Measurements from ENCODE around the gene JPH3. TPM values are rescaled to one million over a fixed set of nuclear protein-coding genes. Genes with fewer than 3 reads are reported as not detected.
A peak's percentile ranks its signal among the peaks of the same experiment; 100 is the strongest.

The JPH3 gene
- total RNA-seq, 2 experiments from 2014 or later: 0.14 to 0.19 TPM

DNA sequence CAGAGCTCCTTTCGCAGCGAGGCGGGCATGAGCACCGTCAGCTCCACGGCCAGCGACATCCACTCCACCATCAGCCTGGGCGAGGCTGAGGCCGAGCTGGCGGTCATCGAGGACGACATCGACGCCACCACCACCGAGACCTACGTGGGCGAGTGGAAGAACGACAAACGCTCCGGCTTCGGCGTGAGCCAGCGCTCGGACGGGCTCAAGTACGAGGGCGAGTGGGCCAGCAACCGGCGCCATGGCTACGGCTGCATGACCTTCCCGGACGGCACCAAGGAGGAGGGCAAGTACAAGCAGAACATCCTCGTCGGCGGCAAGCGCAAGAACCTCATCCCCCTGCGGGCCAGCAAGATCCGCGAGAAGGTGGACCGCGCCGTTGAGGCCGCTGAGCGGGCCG, 42.3 kb downstream of the JPH3 start:
- Mint-ChIP-seq H3K27me3 (no peaks in the 10 kb centered on the region), H3K4me1 (no peaks in the 10 kb centered on the region), H3K4me3 (no peak overlapping the region), H3K36me3 (ENCODE audit: low read depth) (no peaks in the 10 kb centered on the region), H3K9me3 (ENCODE audit: low read depth) (no peaks in the 10 kb centered on the region), H3K27ac (no peak overlapping the region)
- ATAC-seq: no peak
- ChIA-PET POLR2A (no interaction called here), CTCF (interaction anchor here (1.4 kb wide), 1 partner anchor 9 kb away, joined by 4 read pairs; no protein-coding TSS in a partner anchor)
- no peak for DNase-seq
- intact Hi-C loops (cut with DNase I, micrococcal nuclease): no loop called here

- H3K27me3 Mint-ChIP-seq: no peaks in the 10 kb centered on the region
- no peaks in the 10 kb centered on the region for H3K36me3 Mint-ChIP-seq (ENCODE audit: low read depth)
- no peak overlapping the region for H3K4me3 Mint-ChIP-seq
- ChIA-PET POLR2A (no interaction called here), CTCF (interaction anchor here (1.0 kb wide), 1 partner anchor 9 kb away, joined by 4 read pairs; no protein-coding TSS in a partner anchor)
- intact Hi-C loops (cut with DNase I, micrococcal nuclease): no loop called here
- no peaks in the 10 kb centered on the region for H3K9me3 Mint-ChIP-seq (ENCODE audit: low read depth)
- DNase-seq (no peak), ATAC-seq (no peak)
- no peaks in the 10 kb centered on the region for H3K4me1 Mint-ChIP-seq
- no peak overlapping the region for H3K27ac Mint-ChIP-seq
These were observed 43.5 kb downstream of the JPH3 start for GRCh38 chr16:87645802-87646201.

- DNase-seq: no peak
- no peaks in the 10 kb centered on the region for H3K9me3 Mint-ChIP-seq (ENCODE audit: low read depth)
- intact Hi-C loops (cut with DNase I, micrococcal nuclease): no loop called here
- H3K27me3 Mint-ChIP-seq: no peaks in the 10 kb centered on the region
- no peak overlapping the region for H3K27ac Mint-ChIP-seq
- no peak for ATAC-seq
- CTCF ChIA-PET: interaction anchor here (0.6 to 1.0 kb wide), 2 partner anchors 11 to 98 kb away, joined by 4 read pairs; no protein-coding TSS in a partner anchor
- no peaks in the 10 kb centered on the region for H3K4me1 Mint-ChIP-seq
- POLR2A ChIA-PET: interaction anchor here (0.5 kb wide), 1 partner anchor 581 kb away, joined by 5 read pairs; no protein-coding TSS in a partner anchor
- no peaks in the 10 kb centered on the region for H3K36me3 Mint-ChIP-seq (ENCODE audit: low read depth)
- H3K4me3 Mint-ChIP-seq: no peak overlapping the region
These were observed 45.3 kb downstream of the JPH3 start for GRCh38 chr16:87647431-87648185.

DNA sequence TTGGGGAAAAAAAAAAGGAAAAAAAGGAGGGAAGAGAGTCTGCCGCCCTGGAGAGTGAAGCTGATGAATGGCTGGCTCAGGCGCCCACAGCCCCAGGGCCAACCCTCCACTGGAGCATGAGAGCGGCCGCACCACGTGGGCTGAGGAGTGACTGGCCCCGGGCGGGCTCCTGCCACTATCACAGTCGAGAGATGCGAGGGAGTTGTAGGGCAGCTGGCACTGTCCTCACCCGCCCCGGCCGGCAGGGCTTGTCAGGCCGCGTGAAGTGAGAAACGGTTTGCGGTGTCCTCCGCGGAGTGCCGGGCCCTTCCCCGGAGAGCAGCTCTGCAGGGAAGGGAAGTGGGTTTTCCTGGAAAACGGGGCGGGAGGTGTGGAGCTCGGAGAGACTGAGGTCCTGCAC, 45.9 kb downstream of the JPH3 start:
- CTCF ChIA-PET: interaction anchor here (1.0 kb wide), 1 partner anchor 11 kb away, joined by 4 read pairs; no protein-coding TSS in a partner anchor
- POLR2A ChIA-PET: no interaction called here

GRCh38 chr16:87648698-87649487, 46.6 kb downstream of the JPH3 start:
- no peak for DNase-seq
- no peak for ATAC-seq
- intact Hi-C loops (cut with DNase I, micrococcal nuclease): no loop called here
- Mint-ChIP-seq H3K4me1 (no peaks in the 10 kb centered on the region), H3K27me3 (no peaks in the 10 kb centered on the region), H3K27ac (no peak overlapping the region), H3K36me3 (ENCODE audit: low read depth) (no peaks in the 10 kb centered on the region), H3K4me3 (no peak overlapping the region), H3K9me3 (ENCODE audit: low read depth) (no peaks in the 10 kb centered on the region)
- CTCF ChIA-PET: interaction anchor here (1.0 to 2.5 kb wide), 2 partner anchors 12 kb away, joined by 4 to 9 read pairs; no protein-coding TSS in a partner anchor
- POLR2A ChIA-PET: no interaction called here

More for the DNA sequence above, 45.9 kb downstream of the JPH3 start:
- Mint-ChIP-seq H3K4me1 (no peaks in the 10 kb centered on the region), H3K27ac (no peak overlapping the region), H3K9me3 (ENCODE audit: low read depth) (no peaks in the 10 kb centered on the region), H3K27me3 (no peaks in the 10 kb centered on the region), H3K36me3 (ENCODE audit: low read depth) (no peaks in the 10 kb centered on the region), H3K4me3 (no peak overlapping the region)
- DNase-seq: no peak
- ATAC-seq: no peak
- intact Hi-C loops (cut with DNase I, micrococcal nuclease): no loop called here

GRCh38 chr16:87652386-87652785, 50.1 kb downstream of the JPH3 start:
- ATAC-seq (no peak), DNase-seq (no peak)
- no peaks in the 10 kb centered on the region for H3K4me1 Mint-ChIP-seq
- H3K9me3 Mint-ChIP-seq (ENCODE audit: low read depth): no peaks in the 10 kb centered on the region
- CTCF ChIA-PET: interaction anchor here (0.6 to 1.0 kb wide), 2 partner anchors 13 to 54 kb away, joined by 3 read pairs; no protein-coding TSS in a partner anchor
- no peaks in the 10 kb centered on the region for H3K27me3 Mint-ChIP-seq
- H3K36me3 Mint-ChIP-seq (ENCODE audit: low read depth): no peaks in the 10 kb centered on the region
- intact Hi-C loops (cut with DNase I, micrococcal nuclease): no loop called here
- no peak overlapping the region for H3K27ac Mint-ChIP-seq
- H3K4me3 Mint-ChIP-seq: no peak overlapping the region
- POLR2A ChIA-PET: no interaction called here

DNA sequence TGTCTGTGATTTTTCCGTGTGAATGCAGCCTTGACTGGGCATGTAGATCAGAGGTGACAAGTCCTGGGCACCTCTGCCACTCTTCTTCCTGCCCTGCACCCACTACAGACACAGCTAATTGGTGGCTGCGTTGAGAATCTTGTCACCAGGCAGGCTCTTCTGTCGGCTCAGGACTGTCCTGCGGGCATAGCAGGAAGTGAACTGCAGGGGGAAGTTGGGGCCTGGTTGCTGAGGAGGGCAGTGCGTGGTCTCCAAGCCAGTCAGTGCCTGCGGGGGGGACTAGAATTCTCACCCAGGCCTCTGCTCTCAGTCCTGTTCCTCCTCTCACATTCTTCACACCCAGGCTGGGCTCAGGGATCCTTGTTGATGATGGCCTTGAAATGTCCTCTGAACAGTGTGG, 50.5 kb downstream of the JPH3 start:
- ChIA-PET POLR2A (no interaction called here), CTCF (interaction anchor here (1.0 kb wide), 1 partner anchor 13 kb away, joined by 3 read pairs; no protein-coding TSS in a partner anchor)
- Mint-ChIP-seq H3K27me3 (no peaks in the 10 kb centered on the region), H3K4me3 (no peak overlapping the region), H3K4me1 (no peaks in the 10 kb centered on the region), H3K36me3 (ENCODE audit: low read depth) (no peaks in the 10 kb centered on the region), H3K27ac (no peak overlapping the region), H3K9me3 (ENCODE audit: low read depth) (no peaks in the 10 kb centered on the region)
- no peak for ATAC-seq
- no peak for DNase-seq
- intact Hi-C loops (cut with DNase I, micrococcal nuclease): no loop called here

GRCh38 chr16:87653234-87653633, 50.9 kb downstream of the JPH3 start:
- ATAC-seq (no peak), DNase-seq (peak; percentile 21)
- Mint-ChIP-seq H3K9me3 (ENCODE audit: low read depth) (no peaks in the 10 kb centered on the region), H3K27me3 (no peaks in the 10 kb centered on the region), H3K4me3 (no peak overlapping the region), H3K36me3 (ENCODE audit: low read depth) (no peaks in the 10 kb centered on the region), H3K4me1 (no peaks in the 10 kb centered on the region), H3K27ac (no peak overlapping the region)
- intact Hi-C loops (cut with DNase I, micrococcal nuclease): no loop called here
- POLR2A ChIA-PET: no interaction called here
- CTCF ChIA-PET: interaction anchor here (1.0 kb wide), 1 partner anchor 12 kb away, joined by 3 read pairs; no protein-coding TSS in a partner anchor

DNA sequence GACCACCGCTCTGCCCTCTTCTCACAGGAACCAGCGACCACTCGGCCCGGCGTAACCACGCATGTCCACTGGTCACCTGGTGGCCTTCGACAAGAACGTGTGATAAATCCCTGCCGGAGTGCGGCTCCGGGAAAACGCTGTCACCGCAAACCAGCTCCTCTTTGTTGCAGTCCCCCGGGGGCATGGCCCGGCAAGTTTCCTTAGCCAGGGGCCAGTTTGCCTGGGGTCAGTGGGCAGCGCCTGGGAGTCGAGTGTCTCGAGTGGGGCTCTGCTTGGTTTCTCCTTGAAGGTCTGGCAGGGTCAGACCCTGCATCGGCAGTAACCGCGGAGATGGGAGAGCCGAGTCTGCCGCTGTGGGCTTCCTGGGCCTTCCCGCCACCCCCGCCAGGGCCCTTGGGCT, 52.5 kb downstream of the JPH3 start:
- Mint-ChIP-seq H3K9me3 (ENCODE audit: low read depth) (no peaks in the 10 kb centered on the region), H3K4me1 (no peaks in the 10 kb centered on the region), H3K27ac (no peak overlapping the region), H3K4me3 (no peak overlapping the region), H3K27me3 (no peaks in the 10 kb centered on the region), H3K36me3 (ENCODE audit: low read depth) (no peaks in the 10 kb centered on the region)
- ATAC-seq (no peak), DNase-seq (no peak)
- POLR2A ChIA-PET: no interaction called here
- intact Hi-C loops (cut with DNase I, micrococcal nuclease): no loop called here
- CTCF ChIA-PET: interaction anchor here (1.4 kb wide), 1 partner anchor 18 kb away, joined by 4 read pairs; no protein-coding TSS in a partner anchor

DNA sequence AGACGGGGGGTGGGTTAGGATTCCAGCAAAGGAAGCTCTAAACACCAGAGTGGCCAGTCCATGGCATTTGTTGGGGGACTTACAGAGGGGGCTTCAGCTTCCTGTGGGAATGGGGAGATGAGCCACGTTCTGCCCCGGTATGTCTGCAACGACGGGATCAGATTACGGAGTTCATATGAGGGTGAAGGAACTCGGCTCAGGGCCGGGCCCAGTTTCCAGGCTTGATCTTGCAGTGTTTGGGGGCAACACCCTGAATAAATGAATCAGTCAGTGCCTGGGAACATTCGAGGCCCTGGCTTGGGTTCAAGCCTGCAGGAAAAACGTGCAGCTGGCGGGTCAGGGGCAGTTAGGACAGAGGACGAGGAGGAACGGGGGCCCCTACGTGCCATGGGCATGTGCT, 54.0 kb downstream of the JPH3 start:
- H3K4me1 Mint-ChIP-seq: no peaks in the 10 kb centered on the region
- H3K4me3 Mint-ChIP-seq: no peak overlapping the region
- POLR2A ChIA-PET: no interaction called here
- no peaks in the 10 kb centered on the region for H3K9me3 Mint-ChIP-seq (ENCODE audit: low read depth)
- CTCF ChIA-PET: no interaction called here
- H3K27me3 Mint-ChIP-seq: no peaks in the 10 kb centered on the region
- no peaks in the 10 kb centered on the region for H3K36me3 Mint-ChIP-seq (ENCODE audit: low read depth)
- no peak for ATAC-seq
- intact Hi-C loops (cut with DNase I, micrococcal nuclease): no loop called here
- no peak for DNase-seq
- no peak overlapping the region for H3K27ac Mint-ChIP-seq

- intact Hi-C loops (cut with DNase I, micrococcal nuclease): no loop called here
- Mint-ChIP-seq H3K36me3 (ENCODE audit: low read depth) (no peaks in the 10 kb centered on the region), H3K9me3 (ENCODE audit: low read depth) (no peaks in the 10 kb centered on the region), H3K27me3 (peaks cover 3% of the 10 kb centered on the region), H3K4me1 (no peaks in the 10 kb centered on the region), H3K4me3 (no peak overlapping the region), H3K27ac (no peak overlapping the region)
- ChIA-PET POLR2A (no interaction called here), CTCF (interaction anchor here (1.9 kb wide), 1 partner anchor 22 kb away, joined by 8 read pairs; no protein-coding TSS in a partner anchor)
- DNase-seq (peak; percentile 25), ATAC-seq (no peak)
These were observed 55.4 kb downstream of the JPH3 start for GRCh38 chr16:87657621-87658192.

Data from activated CD4-positive, alpha-beta T cell treated with anti-CD3 and anti-CD28 coated beads for 36 hours (primary cell).